HG03460 (cell line): Measurements from ENCODE around the gene DDTL.

Source experiments
- ATAC-seq: cut with Tn5 transposase; IDR thresholded peaks from one replicate; pipeline ENCODE4 v1.9.1; 2021; ENCODE audit not compliant: unreplicated experiment

Gene DDTL

GRCh38 chr22:24005201-24005600 lies 38.5 kb downstream of the DDTL start, which contains the start of gene GSTT4:
Gene GSTT4, minus strand, starts transcription at chr22:24005453. Its CDS starts 97 bp downstream, at chr22:24005356.
- no peak for ATAC-seq

GRCh38 chr22:24006207-24006913 lies 39.7 kb downstream of the DDTL start:
- ATAC-seq = no peak

- no peak for ATAC-seq
Observed at GRCh38 chr22:24006914-24007214, 40.2 kb downstream of the DDTL start.

- ATAC-seq = no peak
Observed at GRCh38 chr22:24007253-24008021, 40.7 kb downstream of the DDTL start.

- no peak for ATAC-seq
Observed at GRCh38 chr22:24008022-24008283, 41.3 kb downstream of the DDTL start.

GRCh38 chr22:24008381-24009226 lies 41.9 kb downstream of the DDTL start:
- ATAC-seq = no peak

GRCh38 chr22:24009227-24010017 lies 42.7 kb downstream of the DDTL start:
- ATAC-seq = no peak

- no peak for ATAC-seq
Observed at GRCh38 chr22:24010018-24010391, 43.3 kb downstream of the DDTL start.

- no peak for ATAC-seq
Observed at GRCh38 chr22:24011735-24012068, 45.0 kb downstream of the DDTL start.

GRCh38 chr22:24016156-24016555 lies 49.5 kb downstream of the DDTL start:
- no peak for ATAC-seq

GRCh38 chr22:24021304-24021703 lies 54.6 kb downstream of the DDTL start:
- no peak for ATAC-seq
